Liver (tissue), 3 donors: ENCODE data around the gene BTBD9.

Experiments used
- ATF3 ChIP-seq: IDR thresholded peaks from 2 replicates; pipeline ENCODE4 v1.6.1; 2016; ENCODE audit warnings: antibody characterized with exemption
- CTCF ChIP-seq: fragments of 150-350 bp; IDR thresholded peaks from 2 replicates; pipeline ENCODE4 v1.5.1; 2017; ENCODE audit warnings: improper control_type of control experiment, low read depth, low read length; ENCODE audit not compliant: missing input control
- EGR1 ChIP-seq, 2 donors: IDR thresholded peaks; 2 replicates each; pipeline ENCODE4 v1.6.1; 2016 to 2018; ENCODE audit warnings: antibody characterized with exemption in 2 of 2, low read depth in 2 of 2
- FOXA1 ChIP-seq: IDR thresholded peaks from 2 replicates; pipeline ENCODE4 v1.6.1; 2016; ENCODE audit warnings: antibody characterized with exemption
- GABPA ChIP-seq, 2 donors: IDR thresholded peaks in 1 of 2; conservative IDR thresholded peaks in 1 of 2; 2 replicates each; pipeline ENCODE4 v1.6.1; 2016; ENCODE audit warnings: antibody characterized with exemption in 2 of 2, mild to moderate bottlenecking in 1 of 2, moderate library complexity in 1 of 2
- HNF4G ChIP-seq: IDR thresholded peaks from 2 replicates; pipeline ENCODE4 v1.6.1; 2016; ENCODE audit warnings: antibody characterized with exemption
- JUND ChIP-seq, 2 donors: IDR thresholded peaks; 2 replicates each; pipeline ENCODE4 v1.6.1; 2016; ENCODE audit warnings: antibody characterized with exemption in 2 of 2
- MAX ChIP-seq: IDR thresholded peaks from 2 replicates; pipeline ENCODE4 v1.6.1; 2016; ENCODE audit warnings: antibody characterized with exemption
- REST ChIP-seq: IDR thresholded peaks from 2 replicates; pipeline ENCODE4 v1.6.1; 2016; ENCODE audit warnings: antibody characterized with exemption, mild to moderate bottlenecking
- RXRA ChIP-seq, 2 donors: IDR thresholded peaks; 2 replicates each; pipeline ENCODE4 v1.6.1; 2017 to 2018; ENCODE audit warnings: antibody characterized with exemption in 2 of 2, mild to moderate bottlenecking in 1 of 2
- TAF1 ChIP-seq: conservative IDR thresholded peaks from 2 replicates; pipeline ENCODE4 v1.6.1; 2016; ENCODE audit warnings: antibody characterized with exemption, mild to moderate bottlenecking
- YY1 ChIP-seq: IDR thresholded peaks from 2 replicates; pipeline ENCODE4 v1.6.1; 2016; ENCODE audit warnings: antibody characterized with exemption, mild to moderate bottlenecking
- ZBTB33 ChIP-seq: IDR thresholded peaks from 2 replicates; pipeline ENCODE4 v1.6.1; 2016; ENCODE audit warnings: antibody characterized with exemption
- donor health status: healthy.
- donor health status: healthy.

- TF ChIP-seq ATF3 = no peak
- no peak for TF ChIP-seq CTCF
- no peak for TF ChIP-seq EGR1 (IDR thresholded peaks at IDR 0.05; ENCODE audit: low read depth in 2 of 2)
- no peak for TF ChIP-seq MAX
- no peak for TF ChIP-seq YY1
- no peak for TF ChIP-seq JUND (IDR thresholded peaks at IDR 0.05)
- no peak for TF ChIP-seq TAF1
- no peak for TF ChIP-seq GABPA (IDR thresholded peaks at IDR 0.05 in 1 of 2, conservative IDR thresholded peaks at IDR 0.05 in 1 of 2)
- TF ChIP-seq HNF4G = no peak
- no peak for TF ChIP-seq REST
- TF ChIP-seq ZBTB33 = no peak
- TF ChIP-seq RXRA (IDR thresholded peaks at IDR 0.05) = no peak
- TF ChIP-seq FOXA1 = no peak
These were observed 495.3 kb downstream of the BTBD9 start for GRCh38 chr6:38144365-38144945.
